HepG2 (cell line): Measurements from ENCODE around the gene CEACAM21. TPM values are rescaled to one million over a fixed set of nuclear protein-coding genes. Genes with fewer than 3 reads are reported as not detected.
A peak's percentile ranks its signal among the peaks of the same experiment; 100 is the strongest.

Experiments used
- ATAC-seq: fragments of 200-7000 bp; cut with Tn5 transposase; 3 replicates; pipeline ENCODE4 v1.9.1; 2020; ENCODE audit warnings: mild to moderate bottlenecking, moderate library complexity
- BruUV-seq: library from RNA; stranded (reverse); fragments of 400-500 nt; replicated peaks from 2 replicates; lab custom pipeline; 2021; lab: Mats Ljungman, UMichigan
- CTCF ChIA-PET: fragments of 300-600 bp; formaldehyde crosslinking; extraction: SDS; loops from one replicate; lab custom pipeline; 2021; ENCODE audit warnings: low total read pairs, inconsistent platforms, low intra/inter-chr PET ratio; lab: Yijun Ruan, JAX
- POLR2A ChIA-PET: fragments of 350-600 bp; sonication (Branson Sonifier 250); formaldehyde crosslinking; loops from one replicate; lab custom pipeline; 2020; ENCODE audit warnings: antibody characterized with exemption, inconsistent platforms; lab: Yijun Ruan, JAX
- DNase-seq: peaks from one replicate; pipeline ENCODE4 v3.0.0-alpha.2; 2015; ENCODE audit warnings: low spot score
- FAIRE-seq: peaks from 3 replicates; lab custom pipeline; 2011; peaks lifted over from hg19 to GRCh38; lab: Jason Lieb, UNC
- H2AFZ ChIP-seq: one replicate; pipeline ENCODE4 v1.6.1; 2011; ENCODE audit warnings: low read length, inconsistent platforms
- H3K27ac ChIP-seq: fragments of 300-600 bp; 3 replicates; pipeline ENCODE4 v1.8.0; 2011; ENCODE audit warnings: mixed run types, mild to moderate bottlenecking, mixed read lengths, low read length, inconsistent platforms; ENCODE audit not compliant: insufficient read depth; ENCODE audit errors: extremely low read length
- H3K27me3 ChIP-seq, 2 experiments: fragments of 200-600 bp in 1 of 2; 2 replicates in 1 of 2; 3 replicates in 1 of 2; pipeline versions ENCODE4 v1.6.0 to v1.8.0; 2011; ENCODE audit warnings: low read length in 2 of 2, mild to moderate bottlenecking in 2 of 2, moderate library complexity in 2 of 2, inconsistent platforms in 1 of 2; ENCODE audit not compliant: insufficient read depth in 2 of 2, control insufficient read depth in 1 of 2
- H3K36me3 ChIP-seq, 2 experiments: fragments of 200-600 bp in 1 of 2; replicated peaks in 1 of 2; 2 replicates in 1 of 2; 3 replicates in 1 of 2; pipeline versions ENCODE4 v1.5.1 to v1.8.0; 2011; ENCODE audit warnings: low read length in 2 of 2, inconsistent platforms in 1 of 2; ENCODE audit not compliant: insufficient read depth in 2 of 2, control insufficient read depth in 1 of 2
- H3K4me1 ChIP-seq: 2 replicates; pipeline ENCODE4 v1.5.1; 2012; ENCODE audit warnings: low read length, inconsistent platforms; ENCODE audit not compliant: insufficient read depth
- H3K4me2 ChIP-seq: 2 replicates; pipeline ENCODE4 v1.6.0; 2011; ENCODE audit warnings: low read depth, low read length, inconsistent platforms
- H3K4me3 ChIP-seq, 3 experiments: fragments of 200-600 bp in 1 of 3; sonication (generic), shearing (Covaris generic) in 1 of 3; replicated peaks in 1 of 3; 2 replicates each; pipeline ENCODE4 v1.5.1; 2011 to 2016; ENCODE audit warnings: low read length in 3 of 3, inconsistent platforms in 2 of 3, low read depth in 2 of 3, mild to moderate bottlenecking in 2 of 3, control low read depth in 1 of 3, mixed read lengths in 1 of 3; ENCODE audit not compliant: insufficient read depth in 1 of 3
- H3K79me2 ChIP-seq: one replicate; pipeline ENCODE4 v1.6.1; 2011; ENCODE audit warnings: low read length, inconsistent platforms; ENCODE audit not compliant: insufficient read depth
- H3K9ac ChIP-seq: 2 replicates; pipeline ENCODE4 v1.6.0; 2011; ENCODE audit warnings: mild to moderate bottlenecking, low read depth, low read length, inconsistent platforms; ENCODE audit not compliant: insufficient read depth
- H3K9me3 ChIP-seq: 2 replicates; pipeline ENCODE4 v1.5.1; 2012; ENCODE audit warnings: mild to moderate bottlenecking, low read length
- H4K20me1 ChIP-seq: 2 replicates; pipeline ENCODE4 v1.6.0; 2011; ENCODE audit warnings: inconsistent platforms, mild to moderate bottlenecking, low read length, moderate library complexity; ENCODE audit not compliant: insufficient read depth
- AKAP8 ChIP-seq: sonication (generic); formaldehyde crosslinking; IDR thresholded peaks from 2 replicates; pipeline ENCODE4 v1.5.1; 2020; ENCODE audit warnings: mild to moderate bottlenecking, missing genetic modification reagents
- ARHGAP35 ChIP-seq: sonication (generic); formaldehyde crosslinking; IDR thresholded peaks from 2 replicates; pipeline ENCODE4 v1.9.0; 2022; ENCODE audit warnings: mild to moderate bottlenecking, inconsistent platforms, moderate library complexity, missing genetic modification reagents, borderline replicate concordance
- CHD2 ChIP-seq: IDR thresholded peaks from 2 replicates; pipeline ENCODE4 v1.6.1; 2011; ENCODE audit warnings: low read depth, low read length, improper control_type of control experiment
- MATR3 ChIP-seq: sonication (generic); formaldehyde crosslinking; IDR thresholded peaks from 2 replicates; pipeline ENCODE4 v1.4.0; 2020; ENCODE audit warnings: missing genetic modification reagents
- NRL ChIP-seq: sonication (generic); formaldehyde crosslinking; IDR thresholded peaks from 2 replicates; pipeline ENCODE4 v1.5.0; 2020; ENCODE audit warnings: missing genetic modification reagents, mild to moderate bottlenecking, moderate library complexity, borderline replicate concordance
- SMC3 ChIP-seq: IDR thresholded peaks from 2 replicates; pipeline ENCODE4 v1.6.1; 2011; ENCODE audit warnings: low read length, improper control_type of control experiment
- SPEN ChIP-seq: sonication (generic); formaldehyde crosslinking; IDR thresholded peaks from 2 replicates; pipeline ENCODE4 v1.5.1; 2020; ENCODE audit warnings: low read depth, mild to moderate bottlenecking, missing genetic modification reagents
- TCF7 ChIP-seq: sonication (generic); IDR thresholded peaks from 2 replicates; pipeline ENCODE4 v1.6.1; 2016; ENCODE audit warnings: antibody characterized with exemption, low read depth
- XRCC5 ChIP-seq: fragments of 200-400 bp; formaldehyde crosslinking; optimal IDR thresholded peaks from 2 replicates; pipeline ENCODE3; 2017; ENCODE audit warnings: mild to moderate bottlenecking, low read length
- ZNF496 ChIP-seq: sonication (generic); formaldehyde crosslinking; IDR thresholded peaks from 2 replicates; pipeline ENCODE4 v1.8.1; 2023; ENCODE audit warnings: mild to moderate bottlenecking, moderate library complexity, missing genetic modification reagents; ENCODE audit not compliant: insufficient replicate concordance
- ZNF777 ChIP-seq: sonication (generic); formaldehyde crosslinking; IDR thresholded peaks from 2 replicates; pipeline ENCODE4 v1.4.0; 2020; ENCODE audit warnings: missing genetic modification reagents
- ZNF878 ChIP-seq: sonication (generic); formaldehyde crosslinking; IDR thresholded peaks from 2 replicates; pipeline ENCODE4 v1.8.1; 2023; ENCODE audit warnings: mild to moderate bottlenecking, missing genetic modification reagents, moderate library complexity
- ZZZ3 ChIP-seq: sonication (generic); formaldehyde crosslinking; IDR thresholded peaks from 2 replicates; pipeline ENCODE4 v1.4.0; 2020; ENCODE audit warnings: missing genetic modification reagents, mild to moderate bottlenecking, borderline replicate concordance
- WGBS: methylation state at CpG from one replicate; pipeline ENCODE4 v1.1.6; 2017; ENCODE audit warnings: low lambda C conversion rate; 5-methylcytosine and 5-hydroxymethylcytosine counted together
- in situ Hi-C: cut with HindIII; loops from 2 replicates; pipeline ENCODE4 v1.10.0; 2017; ENCODE audit warnings: low pct_unique_long_range_greater_than_20kb; ENCODE audit not compliant: extremely low pct_ligation_motif_present
- intact Hi-C: fragments of 100-400 bp; cut with micrococcal nuclease; formaldehyde crosslinking; loops from one replicate; pipeline ENCODE4 v1.10.0; 2022; ENCODE audit not compliant: unreplicated experiment
- polyA plus RNA-seq, 8 experiments: library from polyadenylated mRNA; depleted of rRNA in 3 of 8; stranded (reverse) in 7 of 8; unstranded in 1 of 8; fragments of >200 nt; fragmentation: Illumina TruSeq in 4 of 8; extraction: Trizol in 4 of 8; gene quantifications; 2 replicates each; pipeline versions ENCODE4 v1.2.1 to v1.2.3, GENCODE V29; 2011 to 2016; ENCODE audit warnings: low read depth in 4 of 8, missing spikeins in 1 of 8, mixed read lengths in 1 of 8; ENCODE audit not compliant: insufficient read depth in 1 of 8
- total RNA-seq, 5 experiments: library from RNA; depleted of rRNA; stranded (reverse); fragments of >200 nt; fragmentation: Illumina TruSeq; extraction: Trizol; gene quantifications; 2 replicates each; pipeline ENCODE4 v1.2.3, GENCODE V29; 2016; ENCODE audit warnings: low read depth in 1 of 5
- TF ChIP-seq, protein P1 (sequence below): sonication (generic); formaldehyde crosslinking; IDR thresholded peaks from 2 replicates; pipeline ENCODE4 v1.5.0; 2020; ENCODE audit warnings: mild to moderate bottlenecking, missing genetic modification reagents, moderate library complexity
- TF ChIP-seq, protein P2 (sequence below): sonication (generic); formaldehyde crosslinking; IDR thresholded peaks from 2 replicates; pipeline ENCODE4 v1.4.0; 2020; ENCODE audit warnings: mild to moderate bottlenecking, missing genetic modification reagents
- TF ChIP-seq, protein P3 (sequence below), 2 experiments: sonication (generic) in 1 of 2; formaldehyde crosslinking in 1 of 2; IDR thresholded peaks; 2 replicates each; pipeline versions ENCODE4 v1.4.0 to v1.6.1; 2018 to 2020; ENCODE audit warnings: missing genetic modification reagents in 2 of 2, borderline replicate concordance in 1 of 2, low read depth in 1 of 2, mild to moderate bottlenecking in 1 of 2, missing biosample characterization in 1 of 2
- TF ChIP-seq, protein P4 (sequence below), 2 experiments: fragments of 450-650 bp in 1 of 2; sonication (generic) in 1 of 2; formaldehyde crosslinking; IDR thresholded peaks; 2 replicates each; pipeline versions ENCODE4 v1.5.0 to v1.8.0; 2020 to 2022; ENCODE audit warnings: mild to moderate bottlenecking in 1 of 2, missing genetic modification reagents in 1 of 2

The CEACAM21 gene
- total and polyA plus RNA-seq, 2 of the 13 experiments (the other 11 are each of a cell fraction or from before 2014, with no cell fraction given) = 0.05 TPM; not detected in 1

DNA sequence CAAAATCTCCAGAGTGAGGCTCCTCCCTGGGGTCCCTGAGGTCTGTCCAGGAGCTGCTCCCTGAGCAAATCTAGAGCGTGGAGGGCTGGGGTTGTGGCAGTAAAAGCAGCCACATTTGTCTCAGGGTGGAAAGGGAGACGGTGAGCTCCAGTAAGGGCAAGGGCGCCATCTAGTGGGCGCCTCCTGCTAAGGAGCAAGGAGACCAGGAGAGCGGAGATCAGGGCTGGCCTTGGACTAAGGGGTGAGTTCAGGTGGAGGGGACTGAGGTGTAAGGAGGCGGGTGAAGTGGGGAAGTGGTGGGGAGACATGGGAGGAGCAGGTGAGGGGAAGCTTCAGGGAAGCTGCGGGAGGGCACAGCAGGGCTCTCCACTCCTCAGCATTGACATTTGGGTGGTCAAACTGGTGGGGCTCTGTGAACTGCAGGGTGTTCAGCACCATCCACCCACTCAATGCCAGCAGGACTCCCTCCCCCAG lies 5.3 kb upstream of the CEACAM21 start (continued):
- TF ChIP-seq, protein P1, sequence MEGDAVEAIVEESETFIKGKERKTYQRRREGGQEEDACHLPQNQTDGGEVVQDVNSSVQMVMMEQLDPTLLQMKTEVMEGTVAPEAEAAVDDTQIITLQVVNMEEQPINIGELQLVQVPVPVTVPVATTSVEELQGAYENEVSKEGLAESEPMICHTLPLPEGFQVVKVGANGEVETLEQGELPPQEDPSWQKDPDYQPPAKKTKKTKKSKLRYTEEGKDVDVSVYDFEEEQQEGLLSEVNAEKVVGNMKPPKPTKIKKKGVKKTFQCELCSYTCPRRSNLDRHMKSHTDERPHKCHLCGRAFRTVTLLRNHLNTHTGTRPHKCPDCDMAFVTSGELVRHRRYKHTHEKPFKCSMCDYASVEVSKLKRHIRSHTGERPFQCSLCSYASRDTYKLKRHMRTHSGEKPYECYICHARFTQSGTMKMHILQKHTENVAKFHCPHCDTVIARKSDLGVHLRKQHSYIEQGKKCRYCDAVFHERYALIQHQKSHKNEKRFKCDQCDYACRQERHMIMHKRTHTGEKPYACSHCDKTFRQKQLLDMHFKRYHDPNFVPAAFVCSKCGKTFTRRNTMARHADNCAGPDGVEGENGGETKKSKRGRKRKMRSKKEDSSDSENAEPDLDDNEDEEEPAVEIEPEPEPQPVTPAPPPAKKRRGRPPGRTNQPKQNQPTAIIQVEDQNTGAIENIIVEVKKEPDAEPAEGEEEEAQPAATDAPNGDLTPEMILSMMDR (CRISPR knock-in tag) = peak; percentile 95
- TF ChIP-seq SMC3 = peak; percentile 71
- TF ChIP-seq, protein P2, sequence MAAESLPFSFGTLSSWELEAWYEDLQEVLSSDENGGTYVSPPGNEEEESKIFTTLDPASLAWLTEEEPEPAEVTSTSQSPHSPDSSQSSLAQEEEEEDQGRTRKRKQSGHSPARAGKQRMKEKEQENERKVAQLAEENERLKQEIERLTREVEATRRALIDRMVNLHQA = no peak
- TF ChIP-seq, protein P3, sequence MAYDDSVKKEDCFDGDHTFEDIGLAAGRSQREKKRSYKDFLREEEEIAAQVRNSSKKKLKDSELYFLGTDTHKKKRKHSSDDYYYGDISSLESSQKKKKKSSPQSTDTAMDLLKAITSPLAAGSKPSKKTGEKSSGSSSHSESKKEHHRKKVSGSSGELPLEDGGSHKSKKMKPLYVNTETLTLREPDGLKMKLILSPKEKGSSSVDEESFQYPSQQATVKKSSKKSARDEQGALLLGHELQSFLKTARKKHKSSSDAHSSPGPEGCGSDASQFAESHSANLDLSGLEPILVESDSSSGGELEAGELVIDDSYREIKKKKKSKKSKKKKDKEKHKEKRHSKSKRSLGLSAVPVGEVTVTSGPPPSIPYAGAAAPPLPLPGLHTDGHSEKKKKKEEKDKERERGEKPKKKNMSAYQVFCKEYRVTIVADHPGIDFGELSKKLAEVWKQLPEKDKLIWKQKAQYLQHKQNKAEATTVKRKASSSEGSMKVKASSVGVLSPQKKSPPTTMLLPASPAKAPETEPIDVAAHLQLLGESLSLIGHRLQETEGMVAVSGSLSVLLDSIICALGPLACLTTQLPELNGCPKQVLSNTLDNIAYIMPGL (CRISPR knock-in tag; IDR thresholded peaks at IDR 0.05; ENCODE audit: borderline replicate concordance in 1 of 2, low read depth in 1 of 2) = peak in 1 of 2 experiments; percentile 48; a peak in 1 of 4 replicates
- TF ChIP-seq XRCC5 = peak; percentile 80
- no peak for TF ChIP-seq NRL
- no peak for TF ChIP-seq ZNF878 (CRISPR knock-in tag)

DNA sequence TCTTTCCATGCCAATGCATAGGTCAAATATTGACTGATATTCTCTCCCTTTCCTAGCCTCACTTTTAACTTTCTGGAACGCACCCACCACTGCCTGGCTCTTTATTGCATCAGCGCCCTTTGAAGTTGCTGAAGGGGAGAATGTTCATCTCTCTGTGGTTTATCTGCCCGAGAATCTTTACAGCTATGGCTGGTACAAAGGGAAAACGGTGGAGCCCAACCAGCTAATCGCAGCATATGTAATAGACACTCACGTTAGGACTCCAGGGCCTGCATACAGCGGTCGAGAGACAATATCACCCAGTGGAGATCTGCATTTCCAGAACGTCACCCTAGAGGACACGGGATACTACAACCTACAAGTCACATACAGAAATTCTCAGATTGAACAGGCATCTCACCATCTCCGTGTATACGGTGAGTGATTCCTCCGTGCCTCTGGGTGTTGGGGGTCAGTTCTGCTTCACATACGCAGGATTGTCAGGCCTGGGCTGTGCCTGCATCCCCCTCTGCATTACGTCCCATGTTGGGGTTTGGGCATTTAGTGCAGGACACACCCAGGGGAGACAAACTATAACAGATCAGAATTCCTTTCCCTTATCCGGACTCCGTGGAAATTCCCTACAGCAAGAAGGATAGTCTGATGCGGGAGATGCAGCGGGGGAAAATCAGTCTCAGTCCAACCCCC lies 1.3 kb downstream of the CEACAM21 start:
- Histone ChIP-seq H3K79me2 (no peaks in the 10 kb centered on the region), H3K4me3 (no peak overlapping the region), H3K9me3 (peaks cover 24% of the 10 kb centered on the region; the same call in 1 of the 2 replicates), H2AFZ (no peak overlapping the region), H3K27me3 (0 out of 5 replicates have a peak, but pooled peaks cover 0 to 4% of the 10 kb centered on the region in 2 experiments), H4K20me1 (no peaks in the 10 kb centered on the region), H3K9ac (no peak overlapping the region), H3K4me2 (no peak overlapping the region), H3K4me1 (peaks cover 9% of the 10 kb centered on the region; the same call in 1 of the 2 replicates), H3K27ac (no peak overlapping the region), H3K36me3 (no peaks in the 10 kb centered on the region)
- no peak for FAIRE-seq
- CTCF ChIA-PET = no interaction called here
- in situ Hi-C loops (no loop called here), intact Hi-C loops (no loop called here)
- ATAC-seq = no peak
- peak; percentile 27 for DNase-seq
- POLR2A ChIA-PET = no interaction called here
- no TSS peak for BruUV-seq
- 22% methylated on average over 17 of the region's 19 CpGs for WGBS
- no peak for TF ChIP-seq MATR3
- no peak for TF ChIP-seq ARHGAP35
- TF ChIP-seq AKAP8 (CRISPR knock-in tag) = no peak
- no peak for TF ChIP-seq CHD2
- TF ChIP-seq SPEN (CRISPR knock-in tag) = no peak
- TF ChIP-seq ZNF777 = no peak
- TF ChIP-seq, protein P4, sequence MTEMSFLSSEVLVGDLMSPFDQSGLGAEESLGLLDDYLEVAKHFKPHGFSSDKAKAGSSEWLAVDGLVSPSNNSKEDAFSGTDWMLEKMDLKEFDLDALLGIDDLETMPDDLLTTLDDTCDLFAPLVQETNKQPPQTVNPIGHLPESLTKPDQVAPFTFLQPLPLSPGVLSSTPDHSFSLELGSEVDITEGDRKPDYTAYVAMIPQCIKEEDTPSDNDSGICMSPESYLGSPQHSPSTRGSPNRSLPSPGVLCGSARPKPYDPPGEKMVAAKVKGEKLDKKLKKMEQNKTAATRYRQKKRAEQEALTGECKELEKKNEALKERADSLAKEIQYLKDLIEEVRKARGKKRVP (CRISPR knock-in tag; IDR thresholded peaks at IDR 0.05) = peak in 1 of 2 experiments; percentile 72; a peak in 2 of 4 replicates
- peak; percentile 17; the same call in 1 of the 2 replicates for TF ChIP-seq TCF7
- TF ChIP-seq ZNF496 (CRISPR knock-in tag) = no peak
- no peak for TF ChIP-seq ZZZ3 (CRISPR knock-in tag)
